Mesendoderm (in vitro differentiated cells): ENCODE data around the gene CACNA2D2.

Source experiments
- DNase-seq: peaks from one replicate; pipeline ENCODE4 v3.0.0; 2013
- H2AK5ac ChIP-seq: 2 replicates; pipeline ENCODE4 v1.6.1; 2013; ENCODE audit warnings: low read length, inconsistent platforms
- H2BK120ac ChIP-seq: 2 replicates; pipeline ENCODE4 v1.6.1; 2013; ENCODE audit warnings: low read depth, mild to moderate bottlenecking, low read length, moderate library complexity, mixed read lengths
- H2BK15ac ChIP-seq: replicated peaks from 2 replicates; pipeline ENCODE4 v1.6.1; 2013; ENCODE audit warnings: low read depth, mild to moderate bottlenecking, moderate library complexity
- H2BK5ac ChIP-seq: 2 replicates; pipeline ENCODE4 v1.6.1; 2013; ENCODE audit warnings: low read length, inconsistent platforms
- H3K18ac ChIP-seq: 2 replicates; pipeline ENCODE4 v1.6.1; 2013; ENCODE audit warnings: mild to moderate bottlenecking, low read length, mixed read lengths
- H3K23ac ChIP-seq: one replicate; pipeline ENCODE4 v1.6.1; 2013; ENCODE audit warnings: low read length
- H3K27ac ChIP-seq: 2 replicates; pipeline ENCODE4 v1.5.1; 2013; ENCODE audit warnings: low read depth, mild to moderate bottlenecking, inconsistent platforms, low read length, moderate library complexity
- H3K27me3 ChIP-seq: 2 replicates; pipeline ENCODE4 v1.6.1; 2013; ENCODE audit warnings: low read length, control low read depth, mild to moderate bottlenecking, inconsistent platforms; ENCODE audit not compliant: insufficient read depth, poor library complexity
- H3K36me3 ChIP-seq: 2 replicates; pipeline ENCODE4 v1.6.1; 2013; ENCODE audit warnings: low read length, inconsistent platforms; ENCODE audit not compliant: control insufficient read depth, insufficient read depth
- H3K4ac ChIP-seq: one replicate; pipeline ENCODE4 v1.6.1; 2013; ENCODE audit warnings: low read depth, mild to moderate bottlenecking, low read length, moderate library complexity
- H3K4me1 ChIP-seq: 2 replicates; pipeline ENCODE4 v1.6.1; 2013; ENCODE audit warnings: low read depth, low read length, inconsistent platforms; ENCODE audit not compliant: control insufficient read depth
- H3K4me2 ChIP-seq: 2 replicates; pipeline ENCODE4 v1.6.1; 2013; ENCODE audit warnings: low read length
- H3K4me3 ChIP-seq: 2 replicates; pipeline ENCODE4 v1.5.1; 2013; ENCODE audit warnings: mild to moderate bottlenecking, low read length
- H3K56ac ChIP-seq: one replicate; pipeline ENCODE4 v1.6.1; 2013; ENCODE audit warnings: low read length
- H3K79me1 ChIP-seq: 2 replicates; pipeline ENCODE4 v1.6.1; 2013; ENCODE audit warnings: low read length, inconsistent platforms
- H3K79me2 ChIP-seq: 2 replicates; pipeline ENCODE4 v1.6.1; 2013; ENCODE audit warnings: mild to moderate bottlenecking, low read length; ENCODE audit not compliant: control insufficient read depth, insufficient read depth
- H3K9ac ChIP-seq: 2 replicates; pipeline ENCODE4 v1.6.1; 2013; ENCODE audit warnings: low read length, inconsistent platforms
- H4K5ac ChIP-seq: one replicate; pipeline ENCODE4 v1.6.1; 2013; ENCODE audit warnings: low read length
- H4K8ac ChIP-seq: one replicate; pipeline ENCODE4 v1.6.1; 2013; ENCODE audit warnings: low read depth, mild to moderate bottlenecking, control low read depth, low read length, moderate library complexity
- WGBS: extraction: QIAGEN DNeasy Blood & Tissue Kit; methylation state at CpG from one replicate; pipeline ENCODE4 v1.1.7; 2013; ENCODE audit warnings: low lambda C conversion rate, missing lambda C conversion rate; ENCODE audit not compliant: insufficient coverage; ENCODE audit errors: extremely low coverage; 5-methylcytosine and 5-hydroxymethylcytosine counted together
- small RNA-seq: library from polyadenylated mRNA; stranded (forward); fragments of <200 nt; extraction: miRNeasy Mini kit (QIAGEN cat#:217004); gene quantifications from one replicate; pipeline ENCODE3, GENCODE V24; 2013; ENCODE audit not compliant: insufficient read depth

Gene CACNA2D2

DNA sequence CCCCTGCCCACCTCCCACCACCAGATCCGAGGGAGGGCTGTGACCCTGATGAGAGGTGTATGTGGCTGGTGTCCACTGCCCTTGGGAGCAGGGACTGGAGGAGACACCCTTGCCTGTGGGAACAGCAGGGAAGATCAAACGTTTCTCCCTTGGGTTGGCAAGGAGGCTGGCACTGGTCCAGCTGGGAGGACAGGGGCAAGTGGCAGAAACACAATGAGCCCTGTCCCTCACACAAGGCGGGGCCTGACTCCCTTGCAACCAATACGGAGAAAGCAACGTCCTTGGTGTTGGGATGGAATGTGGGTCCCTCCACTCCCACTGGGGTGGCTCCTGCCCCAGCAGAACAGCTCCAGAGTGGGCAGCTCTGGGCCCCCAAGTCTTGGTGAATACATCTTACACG, 186.1 kb downstream of the CACNA2D2 start:
- DNase-seq, result no peak
- no peak overlapping the region for H2BK5ac ChIP-seq
- no CpG with 5 or more reads among the region's 6 CpGs for WGBS
- H2AK5ac ChIP-seq, result no peak overlapping the region
- H3K56ac ChIP-seq, result peak overlapping the region; percentile 44
- H2BK15ac ChIP-seq, result no peak overlapping the region
- H3K27me3 ChIP-seq, result no peaks in the 10 kb centered on the region
- no peak overlapping the region for H4K8ac ChIP-seq
- H3K23ac ChIP-seq, result no peak overlapping the region
- peak overlapping the region; percentile 26 for H3K9ac ChIP-seq
- H3K79me1 ChIP-seq, result peaks cover 29% of the 10 kb centered on the region
- H4K5ac ChIP-seq, result no peak overlapping the region
- peaks cover 16% of the 10 kb centered on the region for H3K4me1 ChIP-seq
- H3K4me2 ChIP-seq, result no peak overlapping the region
- no peak overlapping the region for H3K4me3 ChIP-seq
- H3K4ac ChIP-seq, result no peak overlapping the region
- peaks cover 27% of the 10 kb centered on the region for H3K79me2 ChIP-seq
- H3K18ac ChIP-seq, result no peak overlapping the region
- H2BK120ac ChIP-seq, result no peak overlapping the region
- peaks cover 10% of the 10 kb centered on the region for H3K36me3 ChIP-seq
- no peak overlapping the region for H3K27ac ChIP-seq

DNA sequence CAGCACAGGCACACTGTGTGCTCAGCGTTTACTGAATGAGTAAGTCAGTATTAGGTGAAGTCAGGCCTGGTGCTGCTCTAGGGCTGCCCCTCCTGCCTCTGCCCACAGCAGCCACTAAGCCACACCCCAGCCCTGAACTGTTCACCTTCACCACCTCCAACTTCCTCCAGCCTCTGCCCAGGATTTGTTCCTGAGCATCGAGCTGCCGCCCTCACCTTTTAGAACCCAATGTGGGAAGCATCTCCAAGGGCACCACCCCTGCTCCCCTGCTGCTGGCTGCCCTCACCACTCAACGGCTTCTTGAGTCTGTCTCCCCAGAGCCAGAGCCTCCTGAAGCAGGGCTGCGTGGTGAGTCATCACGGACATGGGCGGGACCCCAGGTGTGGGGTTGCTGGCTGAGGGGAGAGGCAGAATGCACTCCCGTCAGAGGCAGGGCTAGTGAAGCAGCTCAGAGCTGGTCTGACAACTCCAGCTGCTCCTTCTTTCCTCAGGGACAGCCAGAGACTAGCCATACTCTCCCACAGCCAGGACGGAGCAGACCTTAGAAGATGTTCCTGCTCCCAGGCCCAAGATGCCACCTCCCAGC, 186.7 kb downstream of the CACNA2D2 start:
- no peak overlapping the region for H3K18ac ChIP-seq
- H4K8ac ChIP-seq, result no peak overlapping the region
- peaks cover 16% of the 10 kb centered on the region for H3K4me1 ChIP-seq
- no peak overlapping the region for H2BK5ac ChIP-seq
- no peak overlapping the region for H2AK5ac ChIP-seq
- DNase-seq, result peak; percentile 88
- peak overlapping the region; percentile 44 for H3K56ac ChIP-seq
- H3K4ac ChIP-seq, result no peak overlapping the region
- no peak overlapping the region for H3K23ac ChIP-seq
- H3K27me3 ChIP-seq, result no peaks in the 10 kb centered on the region
- H3K9ac ChIP-seq, result peak overlapping the region; percentile 26
- H3K79me1 ChIP-seq, result peaks cover 29% of the 10 kb centered on the region
- no peak overlapping the region for H2BK120ac ChIP-seq
- no peak overlapping the region for H4K5ac ChIP-seq
- WGBS, result no CpG with 5 or more reads among the region's 9 CpGs
- peaks cover 27% of the 10 kb centered on the region for H3K79me2 ChIP-seq
- no peak overlapping the region for H3K4me3 ChIP-seq
- H3K36me3 ChIP-seq, result peaks cover 10% of the 10 kb centered on the region
- no peak overlapping the region for H2BK15ac ChIP-seq
- H3K27ac ChIP-seq, result no peak overlapping the region
- H3K4me2 ChIP-seq, result no peak overlapping the region

DNA sequence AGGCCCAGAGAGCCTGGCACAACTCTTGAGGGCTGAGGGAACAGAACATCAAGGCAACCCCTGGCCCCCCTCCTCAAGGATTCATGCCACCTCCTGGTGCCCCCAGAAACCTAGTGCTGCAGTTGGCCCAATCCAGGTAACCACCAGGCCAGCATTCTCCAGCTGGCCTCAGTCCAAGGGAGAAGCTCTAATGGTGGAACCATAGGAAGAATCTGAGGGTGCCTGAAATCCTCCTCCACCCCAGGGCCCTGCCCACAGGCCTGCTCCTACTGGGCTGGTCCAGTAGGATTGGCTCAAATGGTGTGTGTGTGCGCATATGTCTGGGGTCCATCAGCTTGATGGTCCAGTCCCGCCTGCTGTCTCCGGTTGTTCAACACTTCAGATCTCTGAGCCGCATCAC, 188.6 kb downstream of the CACNA2D2 start:
- Histone ChIP-seq H3K9ac (no peak overlapping the region), H3K79me1 (peaks cover 19% of the 10 kb centered on the region), H2BK5ac (peak overlapping the region; percentile 87), H3K4me1 (peaks cover 9% of the 10 kb centered on the region), H4K5ac (no peak overlapping the region), H3K4me3 (no peak overlapping the region), H2BK120ac (no peak overlapping the region), H3K56ac (peak overlapping the region; percentile 78), H3K18ac (no peak overlapping the region), H3K4ac (no peak overlapping the region), H4K8ac (no peak overlapping the region), H3K27me3 (no peaks in the 10 kb centered on the region), H3K36me3 (peaks cover 10% of the 10 kb centered on the region), H3K27ac (peak overlapping the region; percentile 51), H3K4me2 (no peak overlapping the region), H2AK5ac (no peak overlapping the region), H3K79me2 (peaks cover 16% of the 10 kb centered on the region), H2BK15ac (no peak overlapping the region), H3K23ac (no peak overlapping the region)
- WGBS, result no CpG with 5 or more reads among the region's 4 CpGs
- DNase-seq, result no peak

DNA sequence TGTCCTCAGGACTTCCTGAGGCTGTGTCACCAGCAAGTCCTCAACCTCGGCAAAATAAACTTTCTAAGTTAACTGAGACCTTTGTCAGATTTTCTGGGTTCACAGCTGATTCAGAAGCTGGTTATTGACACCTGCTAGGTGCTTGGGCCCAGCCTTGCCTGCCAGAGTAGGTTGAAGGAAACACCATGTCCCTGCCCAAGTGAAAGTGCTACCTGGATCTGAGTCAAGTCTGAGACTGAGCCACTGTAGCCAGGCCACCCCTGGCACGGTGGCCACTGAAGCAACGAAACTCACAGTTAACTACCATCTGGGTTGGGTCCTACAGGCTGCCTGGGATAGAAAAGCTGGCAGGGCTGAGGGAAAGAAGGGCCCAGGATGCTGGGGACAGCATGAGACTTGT, 189.1 kb downstream of the CACNA2D2 start:
- Histone ChIP-seq H3K36me3 (peaks cover 6% of the 10 kb centered on the region), H3K4me1 (peaks cover 9% of the 10 kb centered on the region), H2AK5ac (peak overlapping the region; percentile 15), H2BK15ac (no peak overlapping the region), H3K27me3 (no peaks in the 10 kb centered on the region), H4K8ac (no peak overlapping the region), H3K27ac (peak overlapping the region; percentile 51), H3K79me2 (peaks cover 12% of the 10 kb centered on the region), H3K23ac (no peak overlapping the region), H3K79me1 (peaks cover 15% of the 10 kb centered on the region), H3K4me2 (peak overlapping the region; percentile 7), H2BK120ac (no peak overlapping the region), H2BK5ac (peak overlapping the region; percentile 87), H3K18ac (no peak overlapping the region), H3K9ac (peak overlapping the region; percentile 22), H3K4ac (peak overlapping the region; percentile 2), H3K56ac (peak overlapping the region; percentile 78), H3K4me3 (no peak overlapping the region), H4K5ac (no peak overlapping the region)
- WGBS, result no CpG with 5 or more reads among the region's 3 CpGs
- DNase-seq, result peak; percentile 23

Small RNA genes lying within 50 kb of the gene (small RNA-seq; reads per million reads assigned to genes)
- 0.72 reads per million for gene RNA5SP131
